ENCODE data around the gene ALOXE3. TPM values are rescaled to one million over a fixed set of nuclear protein-coding genes. Genes with fewer than 3 reads are reported as not detected.

The ALOXE3 gene
- total RNA-seq, 2 donors from 2014 or later = not detected

DNA sequence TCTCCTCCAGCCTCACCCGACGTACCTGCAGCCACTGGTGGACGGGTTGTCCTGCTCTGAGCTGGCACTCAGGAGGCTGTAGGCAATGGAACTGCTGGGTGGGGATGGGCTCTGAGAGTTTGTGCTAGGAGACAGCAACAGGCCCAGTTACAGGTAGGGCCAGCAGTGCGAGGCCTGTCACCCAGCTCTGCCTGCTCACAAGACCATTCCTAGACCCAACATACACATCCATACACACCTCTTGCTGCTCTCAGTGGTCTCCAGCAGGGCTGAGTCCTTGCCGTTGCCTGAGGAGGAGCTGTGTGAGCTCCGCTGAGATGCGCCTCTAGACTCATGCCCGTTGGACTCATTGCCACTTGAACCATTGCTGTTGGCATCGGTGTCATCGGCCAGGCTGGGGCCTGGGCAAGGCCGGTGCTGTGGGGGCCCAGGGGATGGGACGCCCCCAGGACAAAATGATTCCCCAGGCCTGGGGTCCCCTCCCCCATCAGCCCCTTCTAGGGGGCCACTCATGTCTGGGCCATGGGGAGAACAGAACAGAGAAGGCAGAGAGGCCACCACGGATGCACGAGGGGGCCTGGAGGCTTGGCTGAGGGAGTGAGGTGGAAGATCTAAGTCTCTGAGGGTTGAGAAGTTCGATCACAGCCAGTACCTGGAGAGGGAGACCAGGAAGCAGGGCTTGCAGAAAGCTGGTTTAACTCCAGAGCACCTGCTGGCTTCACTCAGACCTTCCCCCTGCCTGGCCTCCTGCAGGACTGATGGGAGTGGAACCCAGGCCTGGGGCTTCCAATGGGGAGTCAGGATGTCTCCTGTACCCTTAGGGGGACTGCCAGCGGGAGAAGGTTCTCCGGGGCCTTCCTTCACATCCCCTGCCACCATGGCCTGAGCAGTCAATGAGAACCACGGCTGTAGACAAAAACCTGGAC, 32.1 kb upstream of the ALOXE3 start:
- Histone ChIP-seq H3K36me3 (peaks cover 53% of the 10 kb centered on the region), H3K27me3 (replicated peaks; ENCODE audit: insufficient read depth) (no peaks in the 10 kb centered on the region), H3K27ac (peak overlapping the region; percentile 100), H3K9me3 (no peaks in the 10 kb centered on the region), H3K4me1 (ENCODE audit: control insufficient read depth in 1 of 2, low read depth in 2 of 2) (peaks cover 18 to 48% of the 10 kb centered on the region in 2 donors), H3K4me3 (peak overlapping the region; percentile 76)
- no peak for TF ChIP-seq CTCF (IDR thresholded peaks at IDR 0.05)
- DNase-seq (ENCODE audit: low spot score) (no peak), ATAC-seq (ENCODE audit: insufficient number of reproducible peaks, low FRiP score, low read depth) (no peak)

DNA sequence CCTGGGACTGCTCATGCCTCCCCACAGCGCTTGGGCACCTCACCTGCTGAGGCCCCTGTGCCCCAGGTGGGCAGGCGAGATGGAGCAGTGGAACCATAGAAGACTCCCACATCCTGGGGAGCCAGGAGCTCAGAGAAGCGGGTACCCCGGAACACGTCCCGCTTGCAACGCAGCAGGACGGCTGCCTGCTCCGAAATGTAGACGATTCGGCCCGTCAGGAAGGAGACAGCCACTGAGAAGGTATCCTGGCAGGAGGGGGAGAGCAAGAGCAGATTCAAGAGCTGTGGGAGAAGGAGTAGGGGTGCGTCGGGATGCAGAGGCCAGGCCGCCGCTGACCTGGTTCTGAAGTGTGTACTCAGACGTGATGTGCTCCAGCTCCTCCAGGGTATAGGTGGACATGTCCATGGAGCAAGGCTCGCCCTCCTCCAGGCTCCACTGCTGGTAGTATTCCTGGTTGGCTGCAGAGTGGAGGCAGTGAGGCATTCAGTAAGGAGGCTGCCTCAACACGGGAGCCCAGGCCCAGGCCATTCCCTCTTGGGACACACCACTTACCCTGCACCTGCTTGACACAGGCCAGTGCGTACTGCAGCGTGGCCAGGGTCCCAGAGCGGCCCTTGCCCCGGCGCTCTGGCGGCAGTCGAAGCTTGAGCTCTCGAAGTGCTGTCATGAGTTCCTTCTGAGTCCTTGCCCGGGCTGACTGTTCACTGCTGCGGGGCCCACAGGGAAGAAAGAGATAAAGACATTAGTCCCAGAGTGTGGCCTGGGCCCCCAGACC, 31.3 kb upstream of the ALOXE3 start:
- DNase-seq (ENCODE audit: low spot score) (no peak), ATAC-seq (ENCODE audit: insufficient number of reproducible peaks, low FRiP score, low read depth) (no peak)
- Histone ChIP-seq H3K4me1 (ENCODE audit: control insufficient read depth in 1 of 2, low read depth in 2 of 2) (peaks cover 18 to 48% of the 10 kb centered on the region in 2 donors), H3K36me3 (peaks cover 62% of the 10 kb centered on the region), H3K4me3 (peak overlapping the region; percentile 76), H3K9me3 (no peaks in the 10 kb centered on the region), H3K27me3 (replicated peaks; ENCODE audit: insufficient read depth) (no peaks in the 10 kb centered on the region), H3K27ac (peak overlapping the region; percentile 100)
- TF ChIP-seq CTCF (IDR thresholded peaks at IDR 0.05) = no peak

DNA sequence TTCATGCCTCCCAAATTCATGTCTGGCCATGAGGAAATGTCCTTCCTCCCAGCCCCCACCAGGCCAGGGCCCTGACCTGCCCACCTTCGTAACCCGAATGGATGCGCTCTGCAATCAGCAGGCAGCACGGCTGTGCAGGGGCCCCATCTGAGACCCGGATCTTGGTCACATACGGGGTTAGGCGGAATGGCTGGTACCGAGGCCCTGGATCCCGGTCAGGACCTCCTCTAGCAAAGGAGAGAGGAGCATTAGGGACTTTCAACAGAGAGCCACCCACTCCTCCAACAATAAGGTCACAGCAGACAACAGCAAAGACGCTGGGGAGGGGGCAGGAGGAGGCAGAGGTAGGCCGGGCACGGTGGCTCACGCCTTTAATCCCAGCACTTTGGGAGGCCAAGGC, 30.2 kb upstream of the ALOXE3 start:
- TF ChIP-seq CTCF (IDR thresholded peaks at IDR 0.05) = no peak
- peaks cover 18 to 44% of the 10 kb centered on the region in 2 donors for H3K4me1 ChIP-seq (ENCODE audit: control insufficient read depth in 1 of 2, low read depth in 2 of 2)
- peaks cover 72% of the 10 kb centered on the region for H3K36me3 ChIP-seq
- no peak for DNase-seq (ENCODE audit: low spot score)
- ATAC-seq (ENCODE audit: insufficient number of reproducible peaks, low FRiP score, low read depth) = no peak
- no peak overlapping the region for H3K4me3 ChIP-seq
- no peaks in the 10 kb centered on the region for H3K9me3 ChIP-seq
- H3K27me3 ChIP-seq (replicated peaks; ENCODE audit: insufficient read depth) = no peaks in the 10 kb centered on the region
- peak overlapping the region; percentile 13 to 100 for H3K27ac ChIP-seq

DNA sequence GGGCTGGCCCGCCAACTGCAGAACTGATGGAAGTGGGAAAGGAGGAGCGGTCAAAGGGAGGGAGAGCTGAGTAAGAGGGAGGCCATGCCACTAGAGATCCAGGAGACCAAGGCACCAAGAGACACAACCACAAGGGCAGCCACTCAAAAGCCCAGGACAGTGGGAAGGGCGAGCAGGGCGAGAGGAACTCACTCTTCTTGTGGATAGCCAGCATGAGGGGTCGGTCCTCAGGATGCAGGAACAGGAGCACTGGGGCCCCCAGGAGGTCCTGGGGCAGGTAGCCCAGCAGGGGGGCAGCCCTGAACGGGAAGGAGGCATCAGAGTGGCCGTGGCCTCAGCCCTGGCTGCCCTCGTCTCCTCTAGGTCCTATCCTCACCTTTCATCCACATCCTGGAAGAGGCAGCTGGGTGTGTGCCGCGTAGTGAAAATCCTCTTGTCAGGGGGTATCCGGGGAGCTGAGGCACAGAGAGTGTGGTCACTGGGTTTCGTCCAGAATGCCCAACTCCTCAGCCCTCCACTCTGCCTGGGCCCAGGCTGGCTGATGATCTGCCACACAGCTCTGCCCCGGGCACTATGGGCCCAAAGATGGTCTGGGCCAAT, 29.6 kb upstream of the ALOXE3 start:
- Histone ChIP-seq H3K36me3 (peaks cover 79% of the 10 kb centered on the region), H3K27ac (peak overlapping the region; percentile 13 to 100), H3K27me3 (replicated peaks; ENCODE audit: insufficient read depth) (no peaks in the 10 kb centered on the region), H3K4me1 (ENCODE audit: control insufficient read depth in 1 of 2, low read depth in 2 of 2) (peaks cover 14 to 37% of the 10 kb centered on the region in 2 donors), H3K9me3 (no peaks in the 10 kb centered on the region), H3K4me3 (no peak overlapping the region)
- ATAC-seq (ENCODE audit: insufficient number of reproducible peaks, low FRiP score, low read depth) (no peak), DNase-seq (ENCODE audit: low spot score) (no peak)
- TF ChIP-seq CTCF (IDR thresholded peaks at IDR 0.05) = no peak
